GM21825 (cell line): ENCODE results near the gene PTPRN2.
"Not testable (repeated sequence)": the region's sequence is repeated elsewhere in the genome, so short reads cannot be mapped to it uniquely, and the experiment has no call there.

Source experiments
- ATAC-seq: cut with Tn5 transposase; IDR thresholded peaks from one replicate; pipeline ENCODE4 v1.9.1; 2021; ENCODE audit warnings: mild to moderate bottlenecking, moderate library complexity; ENCODE audit not compliant: unreplicated experiment

Gene PTPRN2

GRCh38 chr7:158519633-158520174 is 67.9 kb downstream of the PTPRN2 start:
- ATAC-seq, result no peak

- ATAC-seq, result no peak
Measured at GRCh38 chr7:158518980-158519632, 68.5 kb downstream of the PTPRN2 start.

DNA sequence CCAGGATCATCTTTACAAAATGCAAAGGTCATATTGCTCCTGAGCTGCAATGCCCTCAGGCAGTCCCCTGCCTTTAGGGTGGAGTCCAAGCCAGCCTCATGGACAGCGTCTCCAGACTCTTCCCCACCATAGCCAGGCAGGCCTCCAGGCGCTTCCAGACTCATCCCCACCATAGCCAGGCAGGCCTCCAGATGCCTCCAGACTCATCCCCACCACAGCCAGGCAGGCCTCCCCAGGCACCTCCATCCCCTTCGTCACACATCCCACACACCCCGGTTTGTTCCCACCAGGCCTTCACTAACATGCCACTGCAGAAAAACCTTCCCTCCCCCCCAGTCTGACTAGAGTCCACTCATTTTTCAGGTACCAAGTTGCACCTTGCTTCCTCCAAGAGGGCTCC is 70.1 kb downstream of the PTPRN2 start:
- ATAC-seq, result no peak

DNA sequence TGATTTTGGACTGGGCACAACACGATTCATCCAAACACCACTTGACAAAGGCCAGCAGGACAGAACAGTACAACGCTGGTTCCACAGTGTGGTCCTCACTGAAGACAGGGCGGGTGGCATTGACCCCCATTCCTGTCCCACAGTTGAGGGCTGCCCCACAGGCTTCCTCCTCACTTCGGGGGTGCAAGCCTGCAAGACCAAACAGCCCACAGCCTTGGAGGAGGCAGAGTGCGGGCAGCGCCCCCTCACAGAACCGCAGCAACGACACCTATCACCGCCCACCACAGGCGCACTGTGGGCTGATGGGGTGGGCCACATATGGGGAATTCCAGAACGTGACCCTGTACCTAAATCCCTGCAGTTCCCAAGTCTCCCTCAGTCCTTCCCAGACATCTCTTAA is 70.6 kb downstream of the PTPRN2 start:
- ATAC-seq, result no peak

GRCh38 chr7:158516524-158516923 is 71.1 kb downstream of the PTPRN2 start:
- ATAC-seq, result no peak

DNA sequence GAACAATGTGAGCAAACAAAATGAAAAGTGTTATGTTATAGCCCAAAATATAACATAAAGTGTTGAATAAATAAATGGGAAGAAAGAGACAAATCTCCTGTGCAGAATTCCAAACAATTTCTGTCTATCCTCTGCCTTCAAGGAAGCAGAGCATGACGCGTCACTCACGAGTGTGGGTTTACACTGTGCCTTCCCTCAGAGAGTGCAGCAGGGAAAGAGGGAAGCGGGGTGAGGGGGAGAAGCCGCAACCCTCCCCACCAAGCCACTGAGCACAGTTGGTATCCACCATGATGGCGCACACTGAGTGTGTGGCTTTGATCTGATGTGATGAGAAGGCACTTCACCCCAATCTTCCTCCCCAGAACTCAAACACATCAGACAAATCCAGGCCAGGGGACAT is 74.8 kb downstream of the PTPRN2 start:
- ATAC-seq, result no peak

DNA sequence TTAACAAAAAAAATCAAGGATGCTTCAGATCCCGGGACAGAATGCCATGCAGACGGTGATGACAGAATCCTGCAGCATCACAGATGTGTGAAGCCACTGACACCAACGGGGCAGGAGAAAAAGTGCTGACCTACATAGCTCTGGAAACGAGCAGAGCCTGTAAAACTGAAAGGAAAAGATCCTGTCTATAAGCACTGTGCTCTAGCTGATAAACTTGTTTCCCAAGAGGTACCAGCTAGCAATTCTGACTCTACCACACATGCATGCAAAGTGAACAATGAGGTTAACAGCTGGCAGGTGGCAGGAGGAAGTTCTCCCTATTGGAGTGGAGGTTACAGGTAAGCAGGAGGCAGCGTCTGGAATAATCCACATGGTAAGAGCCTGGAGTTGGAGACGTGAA is 75.6 kb downstream of the PTPRN2 start:
- ATAC-seq, result no peak

DNA sequence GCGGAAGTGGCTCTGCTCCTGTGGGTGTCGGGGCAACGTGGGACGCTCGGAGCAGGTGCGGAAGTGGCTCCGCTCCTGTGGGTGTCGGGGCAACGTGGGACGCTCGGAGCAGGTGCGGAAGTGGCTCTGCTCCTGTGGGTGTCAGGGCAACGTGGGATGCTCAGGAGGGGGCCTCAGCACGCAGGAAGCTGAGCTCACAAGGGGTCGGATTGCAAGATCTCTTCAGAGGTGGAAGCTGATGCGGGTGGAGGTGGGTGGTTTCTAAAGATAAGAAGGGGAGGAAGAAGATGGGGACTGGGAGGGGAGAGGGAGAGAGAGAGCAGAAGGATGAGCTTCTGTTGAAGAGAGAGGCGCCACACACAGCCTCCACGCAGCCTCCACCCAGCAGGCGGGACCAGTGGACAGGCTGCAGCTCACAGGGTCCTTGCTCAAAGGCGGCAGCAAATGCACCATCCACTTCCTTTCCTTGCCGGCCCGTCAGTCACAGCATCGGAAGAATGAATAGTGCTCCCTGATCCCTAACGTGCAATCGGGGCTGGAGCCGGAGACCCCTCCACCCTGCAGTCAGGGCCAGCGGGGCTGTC is 78.7 kb downstream of the PTPRN2 start:
- no peak for ATAC-seq

- not testable (repeated sequence) for ATAC-seq
Measured at GRCh38 chr7:158508321-158508720, 79.3 kb downstream of the PTPRN2 start.

- ATAC-seq, result no peak
Measured at GRCh38 chr7:158507917-158508316, 79.7 kb downstream of the PTPRN2 start.

DNA sequence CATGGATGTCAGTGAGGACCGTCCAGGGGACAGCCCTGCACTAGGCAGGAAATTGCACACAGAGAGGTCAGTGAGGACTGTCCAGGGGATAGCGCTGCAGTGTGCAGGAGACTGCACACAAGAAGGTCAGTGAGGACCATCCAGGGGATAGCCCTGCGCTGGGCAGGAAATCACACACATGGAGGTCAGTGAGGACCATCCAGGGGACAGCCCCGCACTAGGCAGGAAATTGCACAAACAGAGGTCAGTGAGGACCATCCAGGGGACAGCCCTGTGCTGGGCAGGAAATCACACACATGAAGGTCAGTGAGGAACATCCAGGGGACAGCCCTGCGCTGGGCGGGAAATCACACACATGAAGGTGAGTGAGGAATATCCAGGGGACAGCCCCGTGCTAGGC is 80.4 kb downstream of the PTPRN2 start:
- ATAC-seq, result not testable (repeated sequence)

GRCh38 chr7:158506626-158507025 is 81.0 kb downstream of the PTPRN2 start:
- ATAC-seq, result no peak

GRCh38 chr7:158505683-158506082 is 81.9 kb downstream of the PTPRN2 start:
- ATAC-seq, result no peak

GRCh38 chr7:158502068-158502750 is 85.4 kb downstream of the PTPRN2 start:
- ATAC-seq, result no peak

GRCh38 chr7:158501393-158502067 is 86.1 kb downstream of the PTPRN2 start:
- ATAC-seq, result no peak

GRCh38 chr7:158500651-158501052 is 87.0 kb downstream of the PTPRN2 start:
- no peak for ATAC-seq

DNA sequence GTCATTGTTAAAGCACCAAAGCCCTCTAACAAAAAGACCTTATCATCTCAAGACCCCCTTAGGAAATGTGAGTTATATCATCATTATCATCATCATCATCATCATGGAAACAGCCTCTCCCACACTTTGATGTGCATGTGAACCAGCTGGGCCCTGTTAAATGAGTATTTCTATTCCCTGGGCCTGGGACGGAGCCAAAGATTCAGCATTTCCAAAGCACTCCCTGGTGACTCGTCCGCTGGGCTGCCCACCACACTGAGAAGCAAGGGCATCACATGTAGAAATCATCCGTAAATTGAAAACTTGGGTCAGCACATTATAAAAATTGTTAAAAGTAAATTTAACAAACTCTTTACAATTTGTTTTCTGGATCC is 88.6 kb downstream of the PTPRN2 start:
- no peak for ATAC-seq

DNA sequence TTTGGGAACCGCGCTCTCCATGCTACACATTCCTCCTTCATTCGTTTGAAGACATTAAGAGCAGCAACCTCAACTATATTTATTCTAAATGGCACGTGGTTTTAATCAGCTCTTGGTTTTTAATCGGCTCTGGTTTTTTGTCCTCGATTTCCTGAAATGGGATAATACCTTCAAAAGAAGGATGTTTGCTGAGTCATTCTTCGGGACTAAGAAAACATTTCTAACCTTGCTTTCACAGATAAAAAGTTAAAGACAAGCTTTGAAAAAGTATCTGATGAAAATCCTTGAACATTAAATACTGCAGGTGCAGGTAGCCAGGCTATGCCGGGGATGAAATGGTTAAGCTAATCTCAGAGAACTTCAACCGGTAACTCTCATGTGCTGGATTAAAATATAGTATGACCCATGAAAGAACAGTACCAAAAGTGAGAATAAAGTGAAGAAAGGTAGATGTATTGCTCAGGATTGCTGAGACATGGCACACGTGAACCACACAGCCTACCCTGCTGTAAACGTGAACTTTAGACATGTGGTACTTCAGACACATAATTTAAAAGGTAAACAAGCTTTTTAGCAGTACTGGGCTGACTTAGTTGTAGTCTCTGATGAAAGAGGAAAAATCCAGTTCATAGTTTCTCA is 89.1 kb downstream of the PTPRN2 start:
- no peak for ATAC-seq

- no peak for ATAC-seq
Measured at GRCh38 chr7:158497627-158498026, 90.0 kb downstream of the PTPRN2 start.

- ATAC-seq, result no peak
Measured at GRCh38 chr7:158495786-158496185, 91.8 kb downstream of the PTPRN2 start.

GRCh38 chr7:158495216-158495615 is 92.4 kb downstream of the PTPRN2 start:
- no peak for ATAC-seq
